Glomerular visceral epithelial cell (primary cell): ENCODE results near the gene SEPTIN6.

ENCODE experiments used
- DNase-seq: peaks from one replicate; pipeline ENCODE4 v3.0.0-alpha.2; 2016; ENCODE audit errors: extremely low spot score

SEPTIN6 gene

GRCh38 chrX:119648421-119648775 lies 44.6 kb downstream of the SEPTIN6 start:
- DNase-seq, result no peak

DNA sequence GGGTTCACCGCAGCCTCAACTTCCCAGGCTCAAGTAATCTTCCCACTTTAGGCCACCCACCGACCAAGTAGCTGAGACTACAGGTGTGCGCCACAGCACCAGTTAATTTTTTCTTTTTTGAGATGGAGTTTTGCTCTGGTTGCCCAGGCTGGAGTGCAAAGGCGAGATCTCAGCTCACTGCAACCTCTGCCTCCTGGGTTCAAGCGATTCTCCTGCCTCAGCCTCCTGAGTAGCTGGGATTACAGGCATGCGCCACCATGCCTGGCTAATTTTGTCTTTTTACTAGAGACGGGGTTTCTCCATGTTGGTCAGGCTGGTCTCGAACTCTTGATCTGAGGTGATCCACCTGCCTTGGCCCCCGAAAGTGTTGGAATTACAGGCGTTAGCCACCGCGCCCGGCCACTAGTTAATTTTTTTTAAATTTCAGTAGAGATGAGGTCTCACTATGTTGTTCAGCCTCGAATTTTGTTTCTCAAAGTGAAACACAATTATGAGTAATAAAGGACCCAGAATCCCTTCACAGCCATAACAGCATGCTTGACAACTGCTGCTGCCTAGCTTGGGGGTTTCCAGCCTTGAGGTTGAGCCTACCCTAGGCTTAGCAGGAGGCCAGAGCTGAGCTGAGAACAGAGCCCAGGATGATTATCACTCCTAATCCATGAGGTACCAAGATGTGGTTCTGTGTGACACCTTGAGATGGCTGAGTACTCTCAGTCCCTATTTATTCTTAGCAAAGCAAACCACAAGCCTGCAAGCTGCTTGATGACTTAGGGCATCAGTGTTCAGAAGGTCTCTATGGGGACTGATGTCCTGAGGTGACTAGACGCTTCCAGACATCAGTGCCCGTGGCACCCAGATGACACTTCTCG lies 45.2 kb downstream of the SEPTIN6 start:
- no peak for DNase-seq

DNA sequence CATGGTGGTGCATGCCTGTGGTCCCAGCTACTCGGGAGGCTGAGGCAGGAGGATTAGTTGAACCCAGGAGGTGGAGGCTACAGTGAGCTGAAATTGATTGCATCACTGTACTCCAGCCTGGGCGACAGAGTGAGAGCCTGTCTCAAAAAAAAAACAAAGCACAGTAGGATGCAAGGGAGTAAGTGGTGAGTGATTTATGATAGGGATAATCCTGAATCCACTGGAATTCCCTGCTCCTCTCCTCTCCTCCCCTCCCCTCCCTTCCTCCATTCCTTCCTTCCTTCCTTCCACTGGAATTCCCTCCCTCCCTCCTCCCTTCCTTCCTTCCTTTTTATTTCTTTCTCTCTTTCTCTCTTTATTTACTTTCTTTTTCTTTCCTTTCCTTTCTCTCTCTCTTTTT lies 45.9 kb downstream of the SEPTIN6 start:
- DNase-seq, result no peak

DNA sequence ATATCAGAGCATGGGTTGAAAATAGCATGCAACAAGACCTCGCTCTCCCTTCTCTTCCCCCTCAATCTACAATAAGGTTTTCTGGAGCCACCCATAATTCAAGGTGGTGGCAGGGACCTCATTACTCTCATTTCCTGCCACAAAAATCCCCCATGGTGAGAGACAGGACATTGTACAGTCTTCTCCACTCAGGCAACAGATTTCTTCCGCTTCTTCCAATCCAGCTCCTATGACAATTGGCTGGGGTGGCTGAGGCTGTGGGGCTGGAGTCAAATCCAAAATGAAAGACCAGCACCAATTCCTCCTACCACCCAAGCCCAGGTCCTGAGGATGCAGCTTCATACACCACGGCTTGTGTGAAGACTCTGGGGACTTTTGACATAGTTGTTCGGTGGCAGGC lies 46.5 kb downstream of the SEPTIN6 start:
- DNase-seq, result no peak

DNA sequence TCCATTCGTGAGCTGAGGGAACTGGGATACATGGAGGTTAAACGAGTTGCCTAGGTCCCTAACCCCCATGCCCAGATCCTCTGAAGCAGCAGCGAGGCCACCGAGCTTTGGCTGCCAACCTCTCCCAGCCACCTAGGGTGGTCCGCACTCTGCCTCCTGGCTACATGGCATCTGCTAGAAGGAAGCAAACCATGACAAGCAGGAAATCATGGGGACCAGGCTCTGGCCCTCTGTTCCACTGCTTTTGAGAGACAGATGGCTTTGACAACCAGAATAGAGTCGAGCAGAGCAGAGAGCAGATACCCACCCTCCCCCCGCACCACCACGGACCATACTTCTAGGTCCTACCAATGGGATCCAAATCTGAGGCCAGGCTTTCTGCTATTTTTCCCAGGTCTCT lies 49.3 kb downstream of the SEPTIN6 start:
- no peak for DNase-seq
